CD4-positive, alpha-beta T cell treated with Interleukin-6 at 100 ng/mL for 8 hours (primary cell): Measurements from ENCODE around the gene YLPM1.
"Not testable (repeated sequence)": the region's sequence is repeated elsewhere in the genome, so short reads cannot be mapped to it uniquely, and the experiment has no call there.

Experiments used
- DNase-seq: peaks from one replicate; pipeline ENCODE4 v3.0.0-alpha.2; 2020; ENCODE audit warnings: mixed read lengths, low spot score

The YLPM1 gene

GRCh38 chr14:74762917-74763802, at the start of gene YLPM1:
Gene YLPM1, plus strand, starts transcription at chr14:74763316. Its CDS starts 174 bp downstream, at chr14:74763490.
- peak; percentile 94 for DNase-seq

GRCh38 chr14:74713395-74713735, 49.8 kb upstream of the YLPM1 start:
- DNase-seq, result no peak

- DNase-seq, result no peak
Measured at GRCh38 chr14:74720526-74720925, 42.6 kb upstream of the YLPM1 start.

- DNase-seq, result no peak
Measured at GRCh38 chr14:74723134-74723533, 40.0 kb upstream of the YLPM1 start.

- no peak for DNase-seq
Measured at GRCh38 chr14:74732387-74732786, 30.7 kb upstream of the YLPM1 start.

GRCh38 chr14:74733221-74733620, 29.9 kb upstream of the YLPM1 start:
- no peak for DNase-seq

- no peak for DNase-seq
Measured at GRCh38 chr14:74735125-74735524, 28.0 kb upstream of the YLPM1 start.

GRCh38 chr14:74737753-74738325, 25.3 kb upstream of the YLPM1 start:
- no peak for DNase-seq

- DNase-seq, result no peak
Measured at GRCh38 chr14:74739293-74740030, 23.7 kb upstream of the YLPM1 start.

- DNase-seq, result no peak
Measured at GRCh38 chr14:74747237-74747636, 15.9 kb upstream of the YLPM1 start.

GRCh38 chr14:74754157-74754556, 9.0 kb upstream of the YLPM1 start:
- DNase-seq, result no peak

GRCh38 chr14:74754899-74755298, 8.2 kb upstream of the YLPM1 start:
- DNase-seq, result no peak

- no peak for DNase-seq
Measured at GRCh38 chr14:74756326-74756725, 6.8 kb upstream of the YLPM1 start.

- DNase-seq, result not testable (repeated sequence)
Measured at GRCh38 chr14:74758505-74758904, 4.6 kb upstream of the YLPM1 start.

- no peak for DNase-seq
Measured at GRCh38 chr14:74763803-74764531, 851 bp downstream of the YLPM1 start.

GRCh38 chr14:74765721-74766120, 2.6 kb downstream of the YLPM1 start:
- DNase-seq, result no peak

- no peak for DNase-seq
Measured at GRCh38 chr14:74771399-74771798, 8.3 kb downstream of the YLPM1 start.

- peak; percentile 9 for DNase-seq
Measured at GRCh38 chr14:74784634-74785033, 21.5 kb downstream of the YLPM1 start.

GRCh38 chr14:74785056-74785613, 22.0 kb downstream of the YLPM1 start:
- DNase-seq, result no peak

- DNase-seq, result no peak
Measured at GRCh38 chr14:74786796-74787315, 23.7 kb downstream of the YLPM1 start.

- DNase-seq, result peak; percentile 48
Measured at GRCh38 chr14:74792249-74793039, 29.3 kb downstream of the YLPM1 start.
